HG03521 (cell line): ENCODE results near the gene SLC25A41.
A peak's percentile ranks its signal among the peaks of the same experiment; 100 is the strongest.
"Not testable (repeated sequence)": the region's sequence is repeated elsewhere in the genome, so short reads cannot be mapped to it uniquely, and the experiment has no call there.

ENCODE experiments used
- ATAC-seq: cut with Tn5 transposase; IDR thresholded peaks from one replicate; pipeline ENCODE4 v1.9.1; 2021; ENCODE audit warnings: mild to moderate bottlenecking, moderate library complexity; ENCODE audit not compliant: unreplicated experiment

Gene SLC25A41

GRCh38 chr19:6412447-6413091 is 21.0 kb downstream of the SLC25A41 start:
- ATAC-seq: no peak

DNA sequence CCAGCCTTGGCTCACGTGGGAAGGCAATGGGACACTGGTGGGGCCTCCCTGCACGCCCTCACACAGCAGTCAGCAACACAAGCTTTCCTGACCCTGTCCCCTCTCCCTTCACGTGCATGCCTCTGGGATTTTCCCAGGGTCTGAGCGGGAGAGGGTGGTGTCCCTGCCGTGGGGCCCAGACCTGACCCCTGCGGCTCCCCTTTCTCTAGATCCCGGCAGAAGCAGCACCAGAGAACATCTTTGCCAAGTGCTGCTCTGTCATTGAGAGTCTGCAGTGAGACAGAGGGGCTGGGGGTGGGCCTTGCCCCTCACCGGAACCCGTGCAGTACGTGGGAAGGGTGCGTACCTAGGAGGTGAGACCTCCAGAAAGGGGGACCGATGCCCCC is 21.5 kb downstream of the SLC25A41 start:
- no peak for ATAC-seq

GRCh38 chr19:6409346-6409745 is 24.2 kb downstream of the SLC25A41 start:
- no peak for ATAC-seq

DNA sequence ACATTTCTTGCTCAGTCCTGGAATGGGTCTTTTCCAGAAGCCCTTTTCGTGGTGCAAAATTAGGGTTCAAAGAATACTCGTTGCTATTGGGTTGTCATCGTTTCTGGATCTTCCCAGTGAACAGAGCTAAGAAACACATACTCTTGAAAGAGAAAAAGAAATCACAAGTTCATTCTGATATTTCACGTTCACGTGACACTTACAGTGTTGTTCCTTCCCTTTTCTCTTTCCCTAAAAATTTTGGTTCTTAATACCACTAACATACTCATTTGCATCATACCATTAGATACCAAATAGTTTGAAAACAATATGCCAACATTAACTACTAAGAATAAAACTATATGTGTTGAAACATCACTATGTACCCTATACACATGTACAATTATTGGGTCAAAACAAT is 27.2 kb downstream of the SLC25A41 start:
- ATAC-seq: no peak

GRCh38 chr19:6402837-6403608 is 30.5 kb downstream of the SLC25A41 start:
- no peak for ATAC-seq

DNA sequence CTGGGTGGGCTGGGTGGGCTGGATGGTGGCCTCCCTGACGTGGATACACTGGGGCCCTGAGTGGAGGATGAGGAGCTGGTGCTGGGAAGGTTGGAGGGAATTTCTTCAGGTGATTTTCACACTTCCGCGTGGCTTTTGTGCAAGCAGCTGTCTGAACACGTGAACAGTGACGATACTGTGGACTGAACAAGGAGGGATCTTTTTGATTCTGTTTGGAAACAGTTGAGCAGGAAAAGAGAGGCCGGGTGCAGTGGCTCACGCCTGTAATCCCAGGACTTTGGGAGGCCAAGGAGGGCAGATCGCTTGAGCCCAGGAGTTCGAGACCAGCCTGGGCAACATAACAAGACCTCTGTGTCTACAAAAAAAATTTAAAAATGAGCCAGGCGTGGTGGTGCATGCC is 31.5 kb downstream of the SLC25A41 start:
- ATAC-seq: no peak

GRCh38 chr19:6400062-6400944 is 33.3 kb downstream of the SLC25A41 start:
- not testable (repeated sequence) for ATAC-seq

DNA sequence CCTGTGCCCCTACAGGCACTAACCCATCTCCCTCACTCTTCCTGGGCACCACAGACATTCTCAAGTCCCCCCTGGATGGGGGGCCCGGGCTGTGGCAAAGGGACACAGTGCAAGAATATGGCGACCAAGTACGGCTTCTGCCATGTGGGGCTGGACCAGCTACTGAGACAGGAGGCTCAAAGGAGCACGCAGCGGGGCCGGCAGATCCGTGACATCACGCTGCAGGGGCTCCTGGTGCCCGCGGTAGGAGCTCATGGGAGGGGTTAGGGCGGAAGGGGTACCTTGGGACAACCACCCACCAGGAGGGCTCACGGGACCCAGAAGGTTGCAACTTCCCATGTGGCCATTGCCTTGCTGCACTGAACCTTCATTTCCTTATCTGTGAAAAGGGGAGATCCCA is 37.3 kb downstream of the SLC25A41 start:
- ATAC-seq: no peak

DNA sequence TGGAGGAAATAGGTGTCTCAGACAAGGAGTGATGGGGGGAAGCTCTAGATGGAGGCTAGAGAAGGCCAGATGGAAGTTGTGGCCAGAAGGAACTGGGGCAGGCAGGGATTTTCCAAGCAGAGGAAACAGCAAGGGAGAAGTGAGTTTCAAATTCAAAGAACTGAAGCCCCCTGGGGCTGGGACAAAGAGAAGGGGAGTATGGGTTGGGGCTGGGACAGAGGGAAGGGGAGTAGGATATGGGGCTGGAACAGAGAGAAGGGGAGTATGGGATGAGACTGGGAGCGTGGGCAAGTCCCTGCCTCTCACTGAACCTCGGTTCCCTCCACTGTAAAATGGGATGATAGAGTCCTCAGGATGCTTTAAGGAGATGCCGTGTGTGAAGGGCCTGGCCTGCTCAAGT is 38.7 kb downstream of the SLC25A41 start:
- no peak for ATAC-seq

- ATAC-seq: no peak
Measured at GRCh38 chr19:6393983-6394412, 39.6 kb downstream of the SLC25A41 start.

DNA sequence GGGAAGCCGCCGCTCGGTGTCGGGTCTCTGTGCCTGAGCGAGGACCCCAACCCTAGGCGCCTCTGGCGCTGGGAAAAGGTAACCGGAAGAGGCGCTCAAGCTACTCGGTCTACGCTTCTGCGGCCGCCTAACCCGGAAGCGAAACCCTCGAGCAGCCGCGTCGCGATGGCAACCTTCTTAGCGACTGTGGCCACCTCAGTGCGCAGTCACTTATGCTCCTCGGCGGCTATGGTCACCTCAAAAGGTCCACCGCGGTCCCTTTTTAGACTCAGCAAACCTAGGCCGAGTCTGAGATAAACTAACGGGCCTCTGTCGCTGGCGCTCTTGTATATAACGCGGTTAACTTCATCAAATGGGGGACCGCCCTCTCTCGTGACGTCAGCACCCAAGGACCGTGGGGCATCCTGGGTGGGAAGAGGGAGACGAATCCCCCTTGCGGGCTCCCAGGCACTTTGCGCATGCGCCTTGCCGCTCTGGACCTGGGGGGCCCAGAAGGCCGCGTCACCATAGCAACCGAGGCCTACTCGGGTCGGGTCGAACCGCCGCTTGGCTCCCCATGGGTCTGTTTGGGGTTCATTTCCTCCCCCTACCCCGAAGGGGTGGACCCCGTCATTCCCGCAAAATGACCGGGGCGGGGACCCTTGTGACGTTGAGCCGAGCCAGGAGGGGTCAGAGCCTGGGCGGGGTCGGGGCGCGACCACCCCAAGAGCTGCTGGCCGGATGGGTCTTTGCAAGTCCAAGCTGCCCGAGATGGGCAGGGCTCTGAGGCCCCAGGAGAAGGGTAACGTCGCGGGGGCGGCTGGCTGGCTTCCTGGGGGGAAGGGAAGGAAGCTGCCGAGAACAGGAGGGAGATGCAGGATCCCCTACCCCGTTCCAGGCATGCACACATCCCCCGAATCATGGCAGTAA is 40.2 kb downstream of the SLC25A41 start, which contains the start of gene GTF2F1:
TSS of gene GTF2F1 (minus strand) at position 91 of the 909 bp plus-strand sequence. CDS start 169 bp downstream, outside the sequence.
- ATAC-seq: peak; percentile 79

- ATAC-seq: peak; percentile 5
Measured at GRCh38 chr19:6392221-6393073, 41.1 kb downstream of the SLC25A41 start.

GRCh38 chr19:6387372-6387771 is 46.2 kb downstream of the SLC25A41 start:
- ATAC-seq: no peak

GRCh38 chr19:6384381-6384780 is 49.2 kb downstream of the SLC25A41 start:
- no peak for ATAC-seq

GRCh38 chr19:6383188-6383587 is 50.4 kb downstream of the SLC25A41 start:
- no peak for ATAC-seq

- no peak for ATAC-seq
Measured at GRCh38 chr19:6381030-6381750, 52.4 kb downstream of the SLC25A41 start.

DNA sequence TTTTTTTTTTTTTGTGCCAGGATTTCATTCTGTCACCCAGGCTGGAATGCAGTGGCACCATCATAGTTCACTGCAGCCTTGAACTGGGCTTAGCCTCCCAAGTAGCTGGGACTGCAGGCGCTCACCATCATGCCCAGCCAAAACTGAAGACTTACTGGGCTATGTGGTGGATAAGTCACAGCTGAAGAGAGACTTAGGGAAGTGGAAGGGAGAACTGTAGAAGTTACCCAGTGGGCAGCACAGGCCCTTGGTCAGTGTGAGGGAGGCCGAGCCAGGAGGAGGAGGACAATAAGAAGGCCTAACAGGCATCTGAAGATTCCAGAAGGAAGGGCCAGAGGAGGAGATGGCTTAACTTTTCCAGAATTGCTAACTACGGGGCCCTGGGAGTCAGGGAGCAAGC is 53.8 kb downstream of the SLC25A41 start:
- no peak for ATAC-seq

DNA sequence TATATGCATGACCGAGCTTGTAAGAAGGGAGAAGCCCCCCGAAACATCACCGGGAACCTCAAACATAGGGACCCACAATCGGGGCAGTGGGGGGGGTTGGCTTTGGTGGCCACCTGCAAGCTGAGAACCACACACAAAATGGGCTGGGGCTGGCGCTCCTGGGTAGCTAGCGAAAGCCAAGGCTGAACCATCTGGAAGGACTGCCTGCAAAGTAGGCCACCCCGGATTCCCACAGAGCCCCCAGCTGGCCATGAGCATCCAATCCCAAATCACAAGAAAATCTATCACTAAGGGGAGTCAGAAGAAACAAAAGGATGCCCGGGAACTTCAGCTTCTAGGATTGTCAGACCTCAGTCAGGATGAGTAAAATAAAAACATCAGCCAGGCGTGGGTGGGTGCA is 55.1 kb downstream of the SLC25A41 start:
- no peak for ATAC-seq

- no peak for ATAC-seq
Measured at GRCh38 chr19:6378041-6378440, 55.5 kb downstream of the SLC25A41 start.
